ENCODE data around the gene CPN1.
A peak's percentile ranks its signal among the peaks of the same experiment; 100 is the strongest.

Gene CPN1

DNA sequence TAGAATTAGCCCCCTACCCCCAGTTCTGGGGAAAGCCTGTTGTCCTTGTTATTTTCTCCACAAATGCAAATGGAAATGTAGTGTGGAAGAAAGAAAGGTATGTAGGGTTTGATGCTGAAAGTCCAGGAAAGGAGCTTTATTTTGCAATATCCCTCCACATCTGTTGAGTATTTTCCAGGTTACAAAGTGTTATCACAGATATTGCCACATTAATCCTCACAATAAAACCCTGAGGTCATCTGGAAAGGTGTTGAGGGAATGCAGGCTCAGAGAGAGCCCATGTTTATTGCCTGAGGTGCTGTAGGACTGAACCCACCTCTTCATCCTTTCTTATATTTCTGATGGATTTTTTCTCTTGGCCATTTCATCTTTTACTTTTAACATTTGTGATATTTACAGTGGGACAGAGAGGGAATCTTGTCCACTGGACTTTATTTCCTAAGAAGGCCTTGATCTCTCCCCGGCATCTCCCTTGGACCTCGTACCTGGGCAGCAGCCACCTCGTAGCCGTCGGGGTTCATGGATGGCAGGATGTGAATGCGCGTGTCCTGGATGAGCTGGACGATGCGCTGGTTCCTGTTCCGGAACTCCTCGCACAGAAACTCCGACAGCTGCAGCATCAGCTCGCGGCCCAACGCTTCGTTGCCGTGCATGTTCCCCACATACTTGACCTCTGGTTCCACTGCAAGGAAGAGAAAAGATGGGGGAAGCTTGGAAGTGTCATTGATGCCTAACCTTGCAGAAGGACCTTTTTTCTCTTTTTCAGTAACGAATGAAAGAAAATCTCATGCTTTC, 6.0 kb downstream of the CPN1 start:
- no peak for DNase-seq

DNA sequence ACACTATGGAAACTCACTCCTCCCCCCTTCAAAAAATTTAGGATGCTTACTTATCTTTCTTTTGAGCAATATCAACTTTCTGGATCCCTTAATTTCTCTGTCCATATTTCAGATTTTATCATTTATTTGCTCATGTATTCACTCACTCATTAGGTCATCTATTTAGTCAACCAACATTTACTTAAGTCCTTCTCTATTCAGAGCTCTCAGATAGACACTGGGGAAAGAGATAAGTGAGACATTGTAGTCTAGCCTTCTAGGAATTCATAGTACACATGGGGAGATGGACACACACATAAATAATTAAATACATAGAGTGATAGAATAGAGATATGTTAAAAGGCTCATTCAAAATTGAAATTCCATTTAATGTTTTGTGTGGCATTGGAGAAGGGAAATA, 9.2 kb downstream of the CPN1 start:
- DNase-seq, result no peak

DNA sequence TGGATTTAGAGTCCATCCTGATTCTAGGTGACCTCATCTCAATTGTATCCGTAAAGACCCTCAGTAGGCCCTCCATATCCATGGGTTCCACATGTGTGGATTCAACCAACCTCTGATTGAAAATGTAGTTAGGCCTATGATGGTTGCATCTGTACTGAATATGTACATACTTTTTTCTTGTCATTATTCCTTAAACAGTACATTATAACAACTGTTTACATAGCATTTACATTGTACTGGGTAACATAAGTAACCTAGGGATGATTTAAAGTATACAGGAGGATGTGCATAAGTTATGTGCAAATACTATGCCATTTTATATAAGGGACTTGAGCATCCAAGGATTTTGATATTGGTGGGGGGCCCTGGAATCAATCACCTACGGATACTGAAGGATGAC, 10.1 kb downstream of the CPN1 start:
- no peak for DNase-seq

DNA sequence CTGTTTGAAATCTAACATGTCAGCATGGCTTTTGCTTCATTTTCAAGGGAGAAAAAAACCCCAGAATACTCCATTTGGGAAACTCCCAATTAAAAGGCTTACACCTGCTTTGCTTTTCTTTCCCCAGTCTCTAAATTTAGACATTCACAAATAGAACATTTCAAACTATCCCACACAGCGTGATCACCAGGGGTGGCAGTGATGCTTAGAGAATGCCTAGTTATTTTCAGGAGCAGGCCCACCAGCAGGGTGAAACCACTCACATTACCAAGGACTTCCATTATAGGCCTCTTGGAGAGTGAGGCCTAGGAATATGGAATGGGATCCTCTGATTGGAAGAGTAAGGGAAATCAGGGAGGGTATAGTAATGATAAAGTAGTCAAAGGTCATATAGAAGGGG, 14.2 kb downstream of the CPN1 start:
- no peak for DNase-seq

DNA sequence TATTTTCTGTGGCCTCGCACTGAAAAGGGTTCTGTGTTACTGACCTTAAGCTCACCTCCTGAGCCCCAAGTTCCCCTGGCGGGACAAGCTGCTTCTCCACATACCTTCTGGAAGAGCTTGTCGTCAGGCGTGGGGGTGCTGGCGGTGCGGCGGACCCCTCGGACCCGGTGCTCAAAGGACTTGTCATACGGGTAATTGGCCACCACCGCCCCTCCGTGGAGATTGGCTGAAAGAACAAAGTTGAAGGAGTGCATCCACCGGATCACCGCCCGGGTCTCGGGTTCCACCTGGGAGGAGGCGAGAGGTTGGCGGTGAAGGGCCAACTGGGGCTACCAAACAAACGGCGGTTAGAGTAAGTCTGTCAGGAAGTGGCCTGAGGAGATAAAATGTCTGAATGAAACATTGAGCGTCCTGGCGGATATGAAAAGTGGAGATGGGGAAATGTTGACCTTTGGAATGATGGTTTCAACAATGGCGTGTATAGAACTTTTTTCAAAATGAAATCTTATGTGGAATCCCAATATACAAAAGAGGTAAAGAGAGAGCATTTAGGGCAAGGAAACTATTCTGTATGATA, 16.5 kb downstream of the CPN1 start:
- DNase-seq, result no peak

DNA sequence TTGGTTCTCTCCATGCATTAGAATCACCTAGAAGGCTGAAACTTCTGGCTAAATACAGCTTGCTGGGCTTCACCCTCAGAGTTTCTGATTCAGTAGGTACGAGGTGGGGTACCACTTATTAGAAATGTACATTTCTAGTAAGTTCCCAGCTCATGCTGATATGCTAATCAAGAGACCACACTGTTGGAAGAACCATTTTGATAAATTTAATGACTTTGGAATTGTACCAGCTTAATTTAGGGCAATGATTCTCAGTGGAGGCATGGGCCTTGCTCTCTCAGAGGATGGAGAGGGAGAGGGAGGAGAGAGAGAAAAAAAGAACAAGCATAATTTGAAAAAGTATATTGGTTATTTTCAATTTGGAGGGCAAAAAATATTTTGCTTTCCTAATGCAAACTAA, 20.3 kb downstream of the CPN1 start:
- DNase-seq, result no peak

DNA sequence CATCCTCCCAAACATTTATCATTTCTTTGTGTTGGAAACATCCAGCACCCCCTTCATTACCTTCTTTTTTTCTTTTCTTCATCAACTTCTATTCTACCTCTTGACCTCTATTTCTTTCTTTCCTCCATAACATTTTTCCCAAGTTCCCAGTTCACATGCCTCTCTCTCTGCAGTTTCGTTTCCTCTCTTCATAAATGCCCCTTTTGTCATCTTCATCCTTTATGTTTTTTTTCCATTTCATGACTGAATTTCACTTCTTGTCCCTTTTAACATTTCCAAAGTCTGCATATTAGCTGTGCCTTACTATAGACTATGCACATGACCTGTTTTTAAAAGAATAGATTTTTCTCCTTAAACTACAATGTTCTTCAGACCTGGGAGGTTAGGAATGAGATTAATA, 23.7 kb downstream of the CPN1 start:
- no peak for DNase-seq

DNA sequence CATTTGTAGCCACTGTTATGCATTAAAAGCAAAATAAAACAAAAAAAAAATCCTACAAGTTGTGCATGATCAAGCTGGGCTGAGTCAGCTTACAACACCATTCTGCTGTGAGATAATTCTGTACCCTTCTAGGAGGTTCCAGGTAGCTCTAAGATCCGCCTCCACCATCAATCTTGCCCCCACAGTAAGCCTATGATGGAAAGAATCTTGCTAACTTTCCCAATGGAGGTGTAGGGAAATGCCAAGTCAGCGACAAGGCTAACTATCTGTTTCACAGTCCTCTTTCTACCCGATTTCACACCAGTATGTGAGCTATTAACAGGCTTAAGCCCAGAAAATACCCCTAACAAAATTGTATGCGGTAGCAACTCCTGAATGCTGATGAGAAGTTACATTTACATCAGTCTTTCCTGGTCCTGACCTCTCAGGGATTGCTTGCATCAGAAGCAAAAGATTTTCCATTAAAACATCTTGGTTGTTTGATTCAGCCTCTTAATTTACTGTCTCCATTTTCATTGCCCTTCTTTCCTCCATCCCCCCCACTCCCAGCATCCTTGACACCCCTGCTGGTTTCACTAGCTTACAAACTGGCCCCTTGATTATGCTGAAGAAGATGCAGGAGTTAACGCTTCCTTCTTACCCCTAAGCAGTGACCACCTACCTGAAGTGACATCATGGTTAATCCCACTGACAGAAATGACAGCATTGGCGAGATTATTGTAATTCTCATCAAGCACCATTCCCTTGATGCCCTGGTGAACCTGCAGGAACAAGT, 27.8 kb downstream of the CPN1 start:
- DNase-seq, result no peak

DNA sequence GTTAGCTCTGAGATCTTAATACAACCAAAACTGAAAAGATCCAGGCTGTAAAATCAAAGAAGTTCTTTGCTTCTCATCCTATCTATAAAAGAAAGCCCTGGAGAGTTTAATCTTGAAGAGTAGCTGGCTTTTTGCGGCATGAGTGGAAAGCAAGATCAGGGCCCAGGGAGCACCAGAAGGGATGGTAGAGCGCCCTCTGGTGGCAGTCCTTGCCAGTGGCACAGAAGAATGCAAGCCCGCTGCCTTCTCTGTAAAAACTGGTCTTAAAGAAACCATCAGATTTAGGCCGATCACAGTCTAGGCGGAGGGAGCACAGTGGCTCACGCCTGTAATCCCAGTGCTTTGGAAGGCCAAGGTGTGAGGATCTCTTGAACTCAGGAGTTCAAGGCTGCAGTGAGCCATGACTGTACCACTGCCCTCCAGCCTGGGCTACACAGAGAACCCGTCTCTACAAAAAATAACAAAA, 35.6 kb downstream of the CPN1 start:
- DNase-seq, result peak; percentile 93

DNA sequence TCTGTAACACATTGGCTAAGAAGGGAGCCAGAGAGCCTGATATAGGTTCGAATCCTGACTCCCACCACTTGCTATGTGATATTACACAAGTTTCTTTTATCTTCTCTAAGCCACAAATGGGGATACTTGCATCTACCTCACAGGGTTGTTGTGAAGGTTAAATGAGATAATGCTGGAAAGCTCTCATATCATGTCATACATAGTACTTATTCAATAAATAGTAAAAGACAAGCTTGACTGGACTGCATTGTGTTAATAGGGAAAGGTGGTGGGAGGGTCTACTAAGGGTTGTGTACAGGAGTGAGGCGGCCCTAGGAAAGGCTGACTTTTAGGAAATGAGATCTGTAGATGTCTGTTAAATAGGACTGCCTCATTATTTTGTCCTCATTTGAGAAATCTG, 36.1 kb downstream of the CPN1 start:
- DNase-seq, result no peak

DNA sequence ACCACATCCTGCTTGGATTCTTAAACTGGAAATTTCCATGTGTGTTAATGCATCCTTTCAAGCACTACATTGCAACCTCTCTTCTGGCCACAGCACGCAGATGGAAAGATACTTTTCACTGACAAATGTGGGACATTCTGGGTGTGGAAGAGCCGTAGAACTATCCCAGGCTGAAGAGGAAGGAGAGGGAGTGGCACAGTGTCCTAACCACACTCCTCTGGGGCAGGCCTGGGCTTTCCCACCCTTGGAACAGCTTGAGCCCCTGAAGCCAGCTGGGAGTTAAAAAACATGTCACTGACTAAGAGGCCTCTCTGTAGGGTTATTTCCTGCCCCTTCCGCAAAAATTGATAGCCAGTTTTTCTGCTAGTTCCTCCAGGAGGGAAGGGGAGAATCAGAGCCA, 37.9 kb downstream of the CPN1 start:
- no peak for DNase-seq

DNA sequence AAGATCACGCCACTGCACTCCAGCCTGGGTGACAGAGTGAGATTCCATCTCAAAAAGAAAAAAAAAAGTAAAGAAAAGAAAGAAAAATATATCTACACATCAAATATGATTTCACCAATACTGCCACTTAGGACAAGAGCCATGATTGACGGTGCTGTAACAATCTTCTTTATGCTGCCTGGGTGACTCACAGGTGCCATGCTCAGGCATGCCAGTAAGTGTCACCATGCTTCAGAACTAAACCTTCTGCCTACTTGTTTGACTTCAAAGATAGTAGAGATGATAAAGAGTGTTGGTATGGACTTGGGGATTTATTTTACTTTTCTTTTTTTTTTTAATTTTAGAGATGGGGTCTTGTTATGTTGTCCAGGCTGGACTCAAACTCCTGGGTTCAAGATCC, 38.3 kb downstream of the CPN1 start:
- DNase-seq, result no peak

DNA sequence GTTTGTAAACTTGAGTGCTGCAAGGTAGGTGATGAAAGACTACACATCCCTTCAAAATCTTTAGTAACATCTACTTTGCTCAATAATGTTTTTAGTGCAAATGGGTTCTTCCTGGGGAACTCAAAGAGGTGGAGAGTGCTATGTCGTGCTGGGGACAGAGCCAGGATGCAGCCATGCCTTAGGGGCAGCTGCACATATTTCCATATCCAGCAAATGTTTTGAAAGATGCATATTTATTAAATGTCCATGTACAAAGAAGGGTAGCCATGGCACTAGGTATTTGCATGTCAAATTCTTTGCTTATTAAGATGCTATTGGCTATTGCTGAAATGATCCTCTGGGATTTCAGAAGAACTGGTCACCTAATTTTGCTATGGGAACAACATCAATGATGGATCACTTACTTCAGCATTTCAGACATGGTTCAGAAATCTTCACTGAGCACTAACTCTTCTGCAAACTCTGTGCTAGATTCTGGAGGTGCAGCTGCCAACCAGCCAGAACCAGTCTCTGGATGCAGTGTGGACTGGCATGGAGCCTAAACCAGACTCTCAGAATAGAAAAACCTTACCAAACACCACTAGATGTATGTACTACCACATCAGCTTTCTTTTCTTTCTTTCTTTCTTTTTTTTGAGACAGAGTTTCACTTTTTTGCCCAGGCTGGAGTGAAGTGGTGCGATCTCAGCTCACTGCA, 40.2 kb downstream of the CPN1 start:
- no peak for DNase-seq

DNA sequence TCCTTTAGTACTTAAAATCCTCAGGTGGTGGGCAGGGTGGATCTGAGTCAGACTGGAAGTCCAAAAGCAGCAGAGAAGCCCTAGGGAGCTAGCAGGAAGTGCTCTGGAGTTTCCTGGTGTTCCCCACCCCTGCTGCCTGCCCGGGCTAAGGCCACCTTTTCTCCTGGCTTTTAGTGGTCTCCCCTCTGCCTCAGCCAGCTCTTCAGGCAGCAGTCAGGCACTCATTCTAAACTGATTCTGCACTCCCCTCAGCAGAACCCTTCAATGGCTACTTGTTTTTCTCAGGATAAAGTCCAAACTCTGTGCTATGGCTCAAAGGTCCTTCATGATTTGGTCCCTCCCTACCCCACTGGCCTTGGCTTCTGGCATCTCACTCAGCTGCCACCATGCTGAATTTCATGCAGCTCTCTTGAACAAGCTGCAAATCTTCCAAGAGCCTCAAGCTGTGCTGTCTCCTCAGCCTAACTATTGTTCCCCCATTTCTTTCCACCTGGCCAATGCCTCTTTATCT, 43.1 kb downstream of the CPN1 start:
- no peak for DNase-seq

DNA sequence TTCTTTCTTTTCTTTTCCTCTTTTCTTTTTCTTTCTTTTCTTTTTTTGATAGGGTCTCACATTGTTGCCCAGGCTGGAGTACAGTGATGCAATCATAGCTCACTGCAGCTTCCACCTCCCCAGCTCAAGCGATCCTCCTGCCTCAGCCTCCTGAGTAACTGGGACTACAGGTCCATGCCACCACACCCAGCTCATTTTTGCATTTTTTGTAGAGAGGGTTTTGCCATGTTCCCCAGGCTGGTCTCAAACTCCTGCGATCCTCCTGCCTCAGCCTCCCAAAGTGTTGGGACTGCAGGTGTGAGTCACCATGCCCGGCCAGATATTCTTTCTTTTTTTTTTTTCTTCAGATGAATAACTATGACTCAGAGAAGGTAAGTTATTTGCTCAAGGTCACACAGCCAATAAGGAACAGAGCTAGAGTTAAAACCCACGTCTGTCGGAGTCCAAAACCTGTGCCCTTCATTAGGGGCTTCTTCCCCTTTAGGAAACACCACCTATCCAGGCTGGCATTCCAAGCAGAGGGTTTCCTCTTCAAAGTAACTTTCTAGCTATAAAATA, 43.8 kb downstream of the CPN1 start:
- no peak for DNase-seq

DNA sequence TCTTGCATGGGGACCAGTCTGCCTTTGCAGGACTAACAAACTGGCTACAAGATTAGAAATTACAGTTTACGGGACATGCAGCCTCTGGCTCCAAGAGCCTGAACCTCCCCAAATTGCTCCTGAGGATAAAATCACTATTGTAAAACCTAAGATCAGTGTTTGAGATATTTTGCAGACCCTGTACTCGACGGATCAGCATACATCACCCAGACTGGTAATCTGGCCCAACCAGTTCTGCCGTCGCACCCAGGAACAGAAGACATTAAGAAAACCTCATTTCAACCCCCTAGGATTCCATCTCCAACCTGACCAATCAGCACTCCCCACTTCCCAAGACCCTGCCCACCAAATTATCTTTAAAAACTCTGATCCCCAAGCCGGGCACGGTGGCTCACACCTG, 44.8 kb downstream of the CPN1 start:
- no peak for DNase-seq

DNA sequence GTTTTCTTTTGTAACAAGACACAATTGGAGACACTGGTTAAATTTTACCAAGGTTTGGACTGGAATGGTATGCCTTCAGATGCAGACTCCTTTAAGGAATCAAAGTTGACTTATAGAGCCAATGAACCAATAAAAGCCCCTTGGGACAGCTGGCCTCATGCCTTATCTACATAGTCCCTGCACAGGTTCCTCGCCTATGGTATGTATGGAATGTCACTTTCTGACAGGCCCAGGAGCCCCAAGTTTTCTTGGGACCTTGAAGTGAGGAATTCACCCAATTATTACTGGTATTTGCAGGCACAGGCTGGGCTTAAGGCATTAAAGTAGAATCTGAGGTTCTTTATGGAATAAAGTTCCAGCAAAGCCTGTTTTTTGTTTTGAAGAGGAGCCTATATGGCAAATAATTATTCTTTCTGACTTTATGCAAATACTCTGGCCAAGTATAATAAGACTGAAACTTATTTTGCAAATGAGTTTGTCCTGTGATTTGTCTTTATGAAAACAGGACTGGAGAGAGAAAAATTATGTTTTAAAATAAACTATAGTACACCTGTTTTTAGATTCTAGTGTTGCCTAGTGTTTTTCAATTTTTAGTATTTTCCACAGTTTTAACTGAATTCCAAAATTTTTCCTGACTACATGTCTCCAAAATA, 47.8 kb downstream of the CPN1 start:
- DNase-seq, result no peak

DNA sequence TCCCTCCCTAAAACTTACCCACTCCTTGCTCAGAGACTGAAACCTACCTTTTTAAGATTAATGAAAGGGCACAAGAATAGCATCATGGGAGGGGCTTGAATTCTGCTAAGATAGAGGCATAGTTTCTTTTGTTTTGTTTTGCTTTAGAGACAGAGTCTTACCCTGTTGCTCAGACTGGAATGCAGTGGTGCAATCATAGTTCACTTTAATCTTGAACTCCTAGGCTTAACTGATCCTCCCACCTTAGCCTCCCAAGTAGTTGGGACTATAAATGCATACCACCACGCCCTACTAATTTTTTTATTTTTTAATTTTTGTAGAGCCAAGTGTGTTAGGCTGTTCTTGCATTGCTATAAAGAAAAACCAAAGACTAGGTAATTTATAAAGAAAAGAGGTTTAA, 54.3 kb downstream of the CPN1 start:
- DNase-seq, result no peak

DNA sequence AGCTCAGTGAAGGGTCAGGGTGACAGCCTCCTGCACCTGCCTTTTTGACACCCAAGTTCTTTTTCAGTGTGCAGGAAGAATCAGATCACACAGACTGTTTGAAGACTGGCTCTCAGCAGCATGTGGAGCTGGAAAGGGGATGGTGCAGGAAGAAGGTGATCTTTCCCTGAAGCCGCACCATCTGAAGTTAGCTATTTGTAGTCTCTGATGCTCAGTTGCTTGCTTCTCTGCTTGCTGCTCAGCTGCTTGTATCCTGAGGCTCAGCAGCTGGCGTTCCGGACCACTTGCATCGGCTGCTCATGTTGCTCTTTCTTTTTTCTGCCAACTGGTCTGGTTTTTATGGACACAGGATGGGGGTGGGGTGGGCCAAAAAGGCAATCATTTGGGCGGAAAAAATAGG, 56.1 kb downstream of the CPN1 start:
- no peak for DNase-seq

DNA sequence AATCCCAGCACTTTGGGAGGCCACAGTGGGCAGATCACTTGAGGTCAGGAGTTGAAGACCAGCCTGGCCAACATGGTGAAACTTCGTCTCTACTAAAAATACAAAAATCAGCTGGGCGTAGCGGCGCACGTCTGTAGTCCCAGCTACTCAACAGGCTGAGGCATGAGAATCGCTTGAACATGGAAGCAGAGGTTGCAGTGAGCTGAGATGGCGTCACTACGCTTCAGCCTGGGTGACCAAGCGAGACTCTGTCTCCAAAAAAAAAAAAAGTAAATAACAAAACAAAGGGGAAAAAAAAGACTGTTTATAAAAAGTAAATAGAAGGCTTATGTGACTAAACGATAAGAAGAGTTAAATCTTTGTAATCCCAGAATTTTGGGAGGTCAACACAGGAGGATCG, 56.9 kb downstream of the CPN1 start:
- no peak for DNase-seq

DNA sequence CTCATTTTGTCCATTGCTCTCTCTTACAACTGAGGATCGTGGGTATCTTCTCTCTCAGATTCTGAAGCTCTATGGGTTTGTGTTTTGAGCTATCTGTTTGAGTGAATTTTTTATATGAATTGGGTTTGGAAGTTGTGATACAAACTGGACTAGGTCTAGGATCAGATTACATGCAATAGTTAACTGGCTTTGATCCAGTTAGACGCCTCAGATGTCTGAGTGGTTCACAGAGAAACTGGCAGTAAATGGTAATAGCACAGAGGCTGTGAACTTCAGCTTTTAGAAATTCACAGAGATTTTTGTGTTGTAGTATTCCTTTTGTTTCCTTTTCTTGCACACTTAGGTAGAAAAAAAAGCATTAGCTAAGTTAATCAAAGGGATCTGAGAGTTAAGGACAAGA, 59.3 kb downstream of the CPN1 start:
- no peak for DNase-seq

DNA sequence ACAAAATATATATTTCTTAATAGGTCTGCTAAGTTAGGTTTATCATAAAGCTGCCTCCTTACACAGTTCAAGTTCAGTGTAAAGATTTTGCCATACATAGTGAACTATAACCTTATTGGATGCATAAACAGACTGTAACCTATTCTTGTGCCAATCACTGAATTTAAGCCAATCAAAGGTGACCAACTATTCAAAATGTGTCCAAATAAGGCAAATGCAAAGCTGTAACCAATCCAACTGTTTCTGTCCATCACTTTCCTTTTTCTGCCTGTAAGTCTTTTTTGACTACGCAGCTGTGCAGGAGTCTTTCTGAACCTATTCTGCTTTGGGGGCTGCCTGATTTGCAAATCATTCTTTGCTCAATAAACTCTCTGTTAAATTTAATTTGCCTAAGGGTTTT, 60.3 kb downstream of the CPN1 start:
- no peak for DNase-seq

DNA sequence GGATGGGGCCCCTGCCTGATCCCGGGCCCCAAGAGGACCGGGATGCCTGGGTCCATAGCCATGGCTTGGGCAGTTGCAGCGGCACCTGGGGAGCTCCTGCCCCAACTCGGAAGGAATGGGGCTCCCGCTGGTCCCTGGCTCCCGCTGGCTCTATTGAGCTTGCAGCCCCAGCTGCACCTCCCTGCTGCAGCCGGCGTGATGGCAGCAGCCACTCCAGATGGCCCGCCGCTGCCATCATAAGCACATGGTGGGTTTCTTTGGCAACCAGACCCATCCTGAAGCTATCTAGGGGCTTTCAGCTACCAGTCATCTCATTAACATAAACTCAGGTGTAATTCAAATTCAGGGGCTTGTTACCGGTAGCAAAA, 60.8 kb downstream of the CPN1 start:
- no peak for DNase-seq

Data from activated effector memory CD4-positive, alpha-beta T cell treated with anti-CD3 and anti-CD28 coated beads, Interleukin-2, amount 50 U/mL, for 16 hours (primary cell).